Measurements from ENCODE around the gene CHRNA3.

- TF ChIP-seq, protein P1, sequence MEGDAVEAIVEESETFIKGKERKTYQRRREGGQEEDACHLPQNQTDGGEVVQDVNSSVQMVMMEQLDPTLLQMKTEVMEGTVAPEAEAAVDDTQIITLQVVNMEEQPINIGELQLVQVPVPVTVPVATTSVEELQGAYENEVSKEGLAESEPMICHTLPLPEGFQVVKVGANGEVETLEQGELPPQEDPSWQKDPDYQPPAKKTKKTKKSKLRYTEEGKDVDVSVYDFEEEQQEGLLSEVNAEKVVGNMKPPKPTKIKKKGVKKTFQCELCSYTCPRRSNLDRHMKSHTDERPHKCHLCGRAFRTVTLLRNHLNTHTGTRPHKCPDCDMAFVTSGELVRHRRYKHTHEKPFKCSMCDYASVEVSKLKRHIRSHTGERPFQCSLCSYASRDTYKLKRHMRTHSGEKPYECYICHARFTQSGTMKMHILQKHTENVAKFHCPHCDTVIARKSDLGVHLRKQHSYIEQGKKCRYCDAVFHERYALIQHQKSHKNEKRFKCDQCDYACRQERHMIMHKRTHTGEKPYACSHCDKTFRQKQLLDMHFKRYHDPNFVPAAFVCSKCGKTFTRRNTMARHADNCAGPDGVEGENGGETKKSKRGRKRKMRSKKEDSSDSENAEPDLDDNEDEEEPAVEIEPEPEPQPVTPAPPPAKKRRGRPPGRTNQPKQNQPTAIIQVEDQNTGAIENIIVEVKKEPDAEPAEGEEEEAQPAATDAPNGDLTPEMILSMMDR (IDR thresholded peaks at IDR 0.05) = no peak
- TF ChIP-seq EP300 (IDR thresholded peaks at IDR 0.05) (no peak), POLR2A (IDR thresholded peaks at IDR 0.05) (no peak)
These were observed 42.9 kb upstream of the CHRNA3 start for GRCh38 chr15:78663703-78664102.

All from tibial nerve (tissue), 4 donors.